IMR-90 (cell line): ENCODE data around the gene RPS5.
"Not testable (repeated sequence)": the region's sequence is repeated elsewhere in the genome, so short reads cannot be mapped to it uniquely, and the experiment has no call there.

Source experiments
- CTCF ChIP-seq: conservative IDR thresholded peaks from 2 replicates; pipeline ENCODE4 v1.5.1; 2012; ENCODE audit warnings: mild to moderate bottlenecking, low read depth, low read length, improper control_type of control experiment
- FOS ChIP-seq: fragments of 150-350 bp; IDR thresholded peaks from 2 replicates; pipeline ENCODE4 v1.6.1; 2016; ENCODE audit warnings: low read depth, low read length
- MXI1 ChIP-seq: IDR thresholded peaks from 2 replicates; pipeline ENCODE4 v1.6.1; 2012; ENCODE audit warnings: low read depth, mild to moderate bottlenecking, low read length, moderate library complexity, borderline replicate concordance
- POLR2A ChIP-seq: IDR thresholded peaks from 2 replicates; pipeline ENCODE4 v1.6.1; 2012; ENCODE audit warnings: mild to moderate bottlenecking, low read depth, low read length
- RAD21 ChIP-seq: IDR thresholded peaks from 2 replicates; pipeline ENCODE4 v1.6.1; 2012; ENCODE audit warnings: low read length, improper control_type of control experiment
- RCOR1 ChIP-seq: IDR thresholded peaks from 2 replicates; pipeline ENCODE4 v1.6.1; 2012; ENCODE audit warnings: mild to moderate bottlenecking, low read length, improper control_type of control experiment; ENCODE audit not compliant: insufficient replicate concordance
- USF2 ChIP-seq: fragments of 150-350 bp; IDR thresholded peaks from 2 replicates; pipeline ENCODE4 v1.6.1; 2017; ENCODE audit warnings: mild to moderate bottlenecking, antibody characterized with exemption, low read length, low read depth

GRCh38 chr19:58348080-58348479, 39.0 kb upstream of the RPS5 start:
- not testable (repeated sequence) for TF ChIP-seq RAD21, CTCF, FOS, MXI1, POLR2A, USF2, RCOR1
